HepG2 (cell line): ENCODE data around the gene CLP1. TPM values are rescaled to one million over a fixed set of nuclear protein-coding genes. Genes with fewer than 3 reads are reported as not detected.

ENCODE experiments used
- CBFB ChIP-seq: sonication (generic); formaldehyde crosslinking; IDR thresholded peaks from 2 replicates; pipeline ENCODE4 v1.4.0; 2020; ENCODE audit warnings: missing genetic modification reagents
- NCOA2 ChIP-seq: sonication (generic); formaldehyde crosslinking; IDR thresholded peaks from 2 replicates; pipeline ENCODE4 v1.8.0; 2022; ENCODE audit warnings: inconsistent platforms
- PPARG ChIP-seq: conservative IDR thresholded peaks from 2 replicates; pipeline ENCODE4 v1.6.1; 2016; ENCODE audit warnings: missing biosample characterization, missing genetic modification reagents
- RBAK ChIP-seq: sonication (generic); formaldehyde crosslinking; IDR thresholded peaks from 2 replicates; pipeline ENCODE4 v1.5.1; 2020; ENCODE audit warnings: mild to moderate bottlenecking, missing genetic modification reagents
- ZFP36L1 ChIP-seq: sonication (generic); formaldehyde crosslinking; IDR thresholded peaks from 2 replicates; pipeline ENCODE4 v1.8.0; 2022; ENCODE audit warnings: mild to moderate bottlenecking, missing genetic modification reagents, moderate library complexity
- ZKSCAN1 ChIP-seq: fragments of 150-350 bp; IDR thresholded peaks from 2 replicates; pipeline ENCODE4 v1.6.1; 2014; ENCODE audit warnings: low read length
- ZNF839 ChIP-seq: sonication (generic); formaldehyde crosslinking; IDR thresholded peaks from 2 replicates; pipeline ENCODE4 v1.4.0; 2020; ENCODE audit warnings: missing genetic modification reagents, mild to moderate bottlenecking, borderline replicate concordance
- polyA plus RNA-seq, 8 experiments: library from polyadenylated mRNA; depleted of rRNA in 3 of 8; stranded (reverse) in 7 of 8; unstranded in 1 of 8; fragments of >200 nt; fragmentation: Illumina TruSeq in 4 of 8; extraction: Trizol in 4 of 8; gene quantifications; 2 replicates each; pipeline versions ENCODE4 v1.2.1 to v1.2.3, GENCODE V29; 2011 to 2016; ENCODE audit warnings: low read depth in 4 of 8, missing spikeins in 1 of 8, mixed read lengths in 1 of 8; ENCODE audit not compliant: insufficient read depth in 1 of 8
- total RNA-seq, 5 experiments: library from RNA; depleted of rRNA; stranded (reverse); fragments of >200 nt; fragmentation: Illumina TruSeq; extraction: Trizol; gene quantifications; 2 replicates each; pipeline ENCODE4 v1.2.3, GENCODE V29; 2016; ENCODE audit warnings: low read depth in 1 of 5
- TF ChIP-seq, protein P1 (sequence below): sonication (generic); formaldehyde crosslinking; IDR thresholded peaks from one replicate; pipeline ENCODE4 v1.5.1; 2020; ENCODE audit warnings: mild to moderate bottlenecking, missing genetic modification reagents; ENCODE audit errors: not compliant biosample characterization
- TF ChIP-seq, protein P2 (sequence below): sonication (generic); formaldehyde crosslinking; IDR thresholded peaks from 2 replicates; pipeline ENCODE4 v1.4.0; 2020; ENCODE audit warnings: mild to moderate bottlenecking, missing genetic modification reagents
- TF ChIP-seq, protein P3 (sequence below): sonication (generic); formaldehyde crosslinking; IDR thresholded peaks from 2 replicates; pipeline ENCODE4 v1.5.0; 2020; ENCODE audit warnings: mild to moderate bottlenecking, missing genetic modification reagents
- TF ChIP-seq, protein P4 (sequence below): sonication (generic); formaldehyde crosslinking; IDR thresholded peaks from 2 replicates; pipeline ENCODE4 v1.4.0; 2020; ENCODE audit warnings: missing genetic modification reagents, mild to moderate bottlenecking, borderline replicate concordance
- TF ChIP-seq, protein P5 (sequence below): sonication (generic); formaldehyde crosslinking; IDR thresholded peaks from 2 replicates; pipeline ENCODE4; 2020; ENCODE audit warnings: missing genetic modification reagents, mild to moderate bottlenecking, borderline replicate concordance

CLP1 gene
- total and polyA plus RNA-seq, 2 of the 13 experiments (the other 11 are each of a cell fraction or from before 2014, with no cell fraction given), result 14.6 to 24.8 TPM

DNA sequence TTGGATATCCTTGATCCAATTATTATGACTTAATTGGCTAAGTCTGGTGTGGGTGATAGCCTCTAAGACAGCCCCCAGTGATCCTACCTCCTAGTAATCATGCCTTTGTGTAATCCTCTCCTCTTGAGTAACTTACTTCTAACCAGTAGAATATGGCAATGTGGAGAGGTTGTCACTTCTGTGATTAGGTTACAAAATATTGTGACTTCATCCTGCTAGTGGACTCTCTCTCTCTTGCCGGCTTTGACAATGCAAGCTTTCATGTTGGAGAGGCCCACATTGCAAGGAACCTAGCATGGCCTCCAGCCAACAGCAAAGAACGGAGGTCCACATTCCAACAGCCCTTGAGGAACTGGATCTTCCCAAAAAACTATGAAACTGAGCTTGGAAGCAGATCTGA lies 27.4 kb upstream of the CLP1 start (continued):
- TF ChIP-seq, protein P1, sequence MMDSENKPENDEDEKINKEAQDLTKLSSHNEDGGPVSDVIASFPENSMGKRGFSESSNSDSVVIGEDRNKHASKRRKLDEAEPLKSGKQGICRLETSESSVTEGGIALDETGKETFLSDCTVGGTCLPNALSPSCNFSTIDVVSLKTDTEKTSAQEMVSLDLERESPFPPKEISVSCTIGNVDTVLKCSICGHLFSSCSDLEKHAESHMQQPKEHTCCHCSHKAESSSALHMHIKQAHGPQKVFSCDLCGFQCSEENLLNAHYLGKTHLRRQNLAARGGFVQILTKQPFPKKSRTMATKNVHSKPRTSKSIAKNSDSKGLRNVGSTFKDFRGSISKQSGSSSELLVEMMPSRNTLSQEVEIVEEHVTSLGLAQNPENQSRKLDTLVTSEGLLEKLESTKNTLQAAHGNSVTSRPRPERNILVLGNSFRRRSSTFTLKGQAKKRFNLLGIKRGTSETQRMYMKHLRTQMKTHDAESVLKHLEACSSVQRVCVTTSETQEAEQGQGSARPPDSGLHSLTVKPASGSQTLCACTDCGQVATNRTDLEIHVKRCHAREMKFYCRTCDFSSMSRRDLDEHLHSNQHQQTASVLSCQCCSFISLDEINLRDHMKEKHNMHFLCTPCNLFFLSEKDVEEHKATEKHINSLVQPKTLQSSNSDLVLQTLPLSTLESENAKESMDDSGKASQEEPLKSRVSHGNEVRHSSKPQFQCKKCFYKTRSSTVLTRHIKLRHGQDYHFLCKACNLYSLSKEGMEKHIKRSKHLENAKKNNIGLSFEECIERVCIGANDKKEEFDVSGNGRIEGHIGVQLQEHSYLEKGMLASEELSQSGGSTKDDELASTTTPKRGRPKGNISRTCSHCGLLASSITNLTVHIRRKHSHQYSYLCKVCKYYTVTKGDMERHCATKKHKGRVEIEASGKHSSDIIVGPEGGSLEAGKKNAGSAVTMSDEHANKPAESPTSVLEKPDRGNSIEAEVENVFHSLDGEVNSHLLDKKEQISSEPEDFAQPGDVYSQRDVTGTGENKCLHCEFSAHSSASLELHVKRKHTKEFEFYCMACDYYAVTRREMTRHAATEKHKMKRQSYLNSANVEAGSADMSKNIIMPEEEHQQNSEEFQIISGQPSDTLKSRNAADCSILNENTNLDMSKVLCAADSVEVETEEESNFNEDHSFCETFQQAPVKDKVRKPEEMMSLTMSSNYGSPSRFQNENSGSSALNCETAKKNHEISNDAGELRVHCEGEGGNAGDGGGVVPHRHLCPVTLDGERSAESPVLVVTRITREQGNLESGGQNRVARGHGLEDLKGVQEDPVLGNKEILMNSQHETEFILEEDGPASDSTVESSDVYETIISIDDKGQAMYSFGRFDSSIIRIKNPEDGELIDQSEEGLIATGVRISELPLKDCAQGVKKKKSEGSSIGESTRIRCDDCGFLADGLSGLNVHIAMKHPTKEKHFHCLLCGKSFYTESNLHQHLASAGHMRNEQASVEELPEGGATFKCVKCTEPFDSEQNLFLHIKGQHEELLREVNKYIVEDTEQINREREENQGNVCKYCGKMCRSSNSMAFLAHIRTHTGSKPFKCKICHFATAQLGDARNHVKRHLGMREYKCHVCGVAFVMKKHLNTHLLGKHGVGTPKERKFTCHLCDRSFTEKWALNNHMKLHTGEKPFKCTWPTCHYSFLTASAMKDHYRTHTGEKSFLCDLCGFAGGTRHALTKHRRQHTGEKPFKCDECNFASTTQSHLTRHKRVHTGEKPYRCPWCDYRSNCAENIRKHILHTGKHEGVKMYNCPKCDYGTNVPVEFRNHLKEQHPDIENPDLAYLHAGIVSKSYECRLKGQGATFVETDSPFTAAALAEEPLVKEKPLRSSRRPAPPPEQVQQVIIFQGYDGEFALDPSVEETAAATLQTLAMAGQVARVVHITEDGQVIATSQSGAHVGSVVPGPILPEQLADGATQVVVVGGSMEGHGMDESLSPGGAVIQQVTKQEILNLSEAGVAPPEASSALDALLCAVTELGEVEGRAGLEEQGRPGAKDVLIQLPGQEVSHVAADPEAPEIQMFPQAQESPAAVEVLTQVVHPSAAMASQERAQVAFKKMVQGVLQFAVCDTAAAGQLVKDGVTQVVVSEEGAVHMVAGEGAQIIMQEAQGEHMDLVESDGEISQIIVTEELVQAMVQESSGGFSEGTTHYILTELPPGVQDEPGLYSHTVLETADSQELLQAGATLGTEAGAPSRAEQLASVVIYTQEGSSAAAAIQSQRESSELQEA (CRISPR knock-in tag), result no peak
- TF ChIP-seq ZNF839 (CRISPR knock-in tag) (no peak), ZKSCAN1 (no peak), RBAK (CRISPR knock-in tag) (no peak), PPARG (CRISPR knock-in tag) (no peak), ZFP36L1 (CRISPR knock-in tag) (no peak), NCOA2 (CRISPR knock-in tag) (no peak), CBFB (CRISPR knock-in tag) (no peak)
- TF ChIP-seq, protein P2, sequence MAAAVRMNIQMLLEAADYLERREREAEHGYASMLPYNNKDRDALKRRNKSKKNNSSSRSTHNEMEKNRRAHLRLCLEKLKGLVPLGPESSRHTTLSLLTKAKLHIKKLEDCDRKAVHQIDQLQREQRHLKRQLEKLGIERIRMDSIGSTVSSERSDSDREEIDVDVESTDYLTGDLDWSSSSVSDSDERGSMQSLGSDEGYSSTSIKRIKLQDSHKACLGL, result no peak
- TF ChIP-seq, protein P3, sequence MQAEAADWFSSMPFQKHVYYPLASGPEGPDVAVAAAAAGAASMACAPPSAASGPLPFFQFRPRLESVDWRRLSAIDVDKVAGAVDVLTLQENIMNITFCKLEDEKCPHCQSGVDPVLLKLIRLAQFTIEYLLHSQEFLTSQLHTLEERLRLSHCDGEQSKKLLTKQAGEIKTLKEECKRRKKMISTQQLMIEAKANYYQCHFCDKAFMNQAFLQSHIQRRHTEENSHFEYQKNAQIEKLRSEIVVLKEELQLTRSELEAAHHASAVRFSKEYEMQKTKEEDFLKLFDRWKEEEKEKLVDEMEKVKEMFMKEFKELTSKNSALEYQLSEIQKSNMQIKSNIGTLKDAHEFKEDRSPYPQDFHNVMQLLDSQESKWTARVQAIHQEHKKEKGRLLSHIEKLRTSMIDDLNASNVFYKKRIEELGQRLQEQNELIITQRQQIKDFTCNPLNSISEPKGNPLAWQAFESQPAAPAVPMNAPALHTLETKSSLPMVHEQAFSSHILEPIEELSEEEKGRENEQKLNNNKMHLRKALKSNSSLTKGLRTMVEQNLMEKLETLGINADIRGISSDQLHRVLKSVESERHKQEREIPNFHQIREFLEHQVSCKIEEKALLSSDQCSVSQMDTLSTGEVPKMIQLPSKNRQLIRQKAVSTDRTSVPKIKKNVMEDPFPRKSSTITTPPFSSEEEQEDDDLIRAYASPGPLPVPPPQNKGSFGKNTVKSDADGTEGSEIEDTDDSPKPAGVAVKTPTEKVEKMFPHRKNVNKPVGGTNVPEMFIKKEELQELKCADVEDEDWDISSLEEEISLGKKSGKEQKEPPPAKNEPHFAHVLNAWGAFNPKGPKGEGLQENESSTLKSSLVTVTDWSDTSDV, result no peak
- TF ChIP-seq, protein P4, sequence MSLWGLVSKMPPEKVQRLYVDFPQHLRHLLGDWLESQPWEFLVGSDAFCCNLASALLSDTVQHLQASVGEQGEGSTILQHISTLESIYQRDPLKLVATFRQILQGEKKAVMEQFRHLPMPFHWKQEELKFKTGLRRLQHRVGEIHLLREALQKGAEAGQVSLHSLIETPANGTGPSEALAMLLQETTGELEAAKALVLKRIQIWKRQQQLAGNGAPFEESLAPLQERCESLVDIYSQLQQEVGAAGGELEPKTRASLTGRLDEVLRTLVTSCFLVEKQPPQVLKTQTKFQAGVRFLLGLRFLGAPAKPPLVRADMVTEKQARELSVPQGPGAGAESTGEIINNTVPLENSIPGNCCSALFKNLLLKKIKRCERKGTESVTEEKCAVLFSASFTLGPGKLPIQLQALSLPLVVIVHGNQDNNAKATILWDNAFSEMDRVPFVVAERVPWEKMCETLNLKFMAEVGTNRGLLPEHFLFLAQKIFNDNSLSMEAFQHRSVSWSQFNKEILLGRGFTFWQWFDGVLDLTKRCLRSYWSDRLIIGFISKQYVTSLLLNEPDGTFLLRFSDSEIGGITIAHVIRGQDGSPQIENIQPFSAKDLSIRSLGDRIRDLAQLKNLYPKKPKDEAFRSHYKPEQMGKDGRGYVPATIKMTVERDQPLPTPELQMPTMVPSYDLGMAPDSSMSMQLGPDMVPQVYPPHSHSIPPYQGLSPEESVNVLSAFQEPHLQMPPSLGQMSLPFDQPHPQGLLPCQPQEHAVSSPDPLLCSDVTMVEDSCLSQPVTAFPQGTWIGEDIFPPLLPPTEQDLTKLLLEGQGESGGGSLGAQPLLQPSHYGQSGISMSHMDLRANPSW (CRISPR knock-in tag), result no peak
- TF ChIP-seq, protein P5, sequence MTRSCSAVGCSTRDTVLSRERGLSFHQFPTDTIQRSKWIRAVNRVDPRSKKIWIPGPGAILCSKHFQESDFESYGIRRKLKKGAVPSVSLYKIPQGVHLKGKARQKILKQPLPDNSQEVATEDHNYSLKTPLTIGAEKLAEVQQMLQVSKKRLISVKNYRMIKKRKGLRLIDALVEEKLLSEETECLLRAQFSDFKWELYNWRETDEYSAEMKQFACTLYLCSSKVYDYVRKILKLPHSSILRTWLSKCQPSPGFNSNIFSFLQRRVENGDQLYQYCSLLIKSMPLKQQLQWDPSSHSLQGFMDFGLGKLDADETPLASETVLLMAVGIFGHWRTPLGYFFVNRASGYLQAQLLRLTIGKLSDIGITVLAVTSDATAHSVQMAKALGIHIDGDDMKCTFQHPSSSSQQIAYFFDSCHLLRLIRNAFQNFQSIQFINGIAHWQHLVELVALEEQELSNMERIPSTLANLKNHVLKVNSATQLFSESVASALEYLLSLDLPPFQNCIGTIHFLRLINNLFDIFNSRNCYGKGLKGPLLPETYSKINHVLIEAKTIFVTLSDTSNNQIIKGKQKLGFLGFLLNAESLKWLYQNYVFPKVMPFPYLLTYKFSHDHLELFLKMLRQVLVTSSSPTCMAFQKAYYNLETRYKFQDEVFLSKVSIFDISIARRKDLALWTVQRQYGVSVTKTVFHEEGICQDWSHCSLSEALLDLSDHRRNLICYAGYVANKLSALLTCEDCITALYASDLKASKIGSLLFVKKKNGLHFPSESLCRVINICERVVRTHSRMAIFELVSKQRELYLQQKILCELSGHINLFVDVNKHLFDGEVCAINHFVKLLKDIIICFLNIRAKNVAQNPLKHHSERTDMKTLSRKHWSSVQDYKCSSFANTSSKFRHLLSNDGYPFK, result no peak
